Neural progenitor cell (in vitro differentiated cells): ENCODE measurements around the gene XPC. TPM values are rescaled to one million over a fixed set of nuclear protein-coding genes. Genes with fewer than 3 reads are reported as not detected.

ENCODE experiments used
- DNase-seq: peaks from one replicate; pipeline ENCODE4 v3.0.0-alpha.2; 2016; ENCODE audit warnings: low spot score
- H2AFZ ChIP-seq: fragments of 200-600 bp; sonication (generic); replicated peaks from 2 replicates; pipeline ENCODE4 v1.6.1; 2016; ENCODE audit warnings: antibody characterized with exemption
- H3F3A ChIP-seq: fragments of 200-600 bp; sonication (generic); 2 replicates; pipeline ENCODE4 v1.6.1; 2016; ENCODE audit warnings: antibody characterized with exemption, low read depth
- H3K27ac ChIP-seq: fragments of 200-600 bp; sonication (generic); 2 replicates; pipeline ENCODE4 v1.5.1; 2016; ENCODE audit warnings: mild to moderate bottlenecking
- H3K27me3 ChIP-seq: fragments of 200-600 bp; sonication (generic); 2 replicates; pipeline ENCODE4 v1.6.1; 2016; ENCODE audit warnings: mild to moderate bottlenecking, moderate library complexity
- H3K36me3 ChIP-seq: fragments of 200-600 bp; sonication (generic); 2 replicates; pipeline ENCODE4 v1.5.1; 2016
- H3K4me1 ChIP-seq: fragments of 200-600 bp; sonication (generic); 2 replicates; pipeline ENCODE4 v1.6.1; 2016; ENCODE audit warnings: mixed run types
- H3K4me2 ChIP-seq: fragments of 200-600 bp; sonication (generic); 2 replicates; pipeline ENCODE4 v1.6.1; 2016
- H3K4me3 ChIP-seq: fragments of 200-600 bp; sonication (generic); 2 replicates; pipeline ENCODE4 v1.5.1; 2016
- H3K79me2 ChIP-seq: fragments of 200-600 bp; sonication (generic); 2 replicates; pipeline ENCODE4 v1.6.1; 2016; ENCODE audit warnings: low read depth
- H3K9ac ChIP-seq: fragments of 200-600 bp; sonication (generic); 2 replicates; pipeline ENCODE4 v1.6.1; 2016
- H3K9me3 ChIP-seq: fragments of 200-600 bp; sonication (generic); 2 replicates; pipeline ENCODE4 v1.5.1; 2016; ENCODE audit warnings: low read depth
- H4K20me1 ChIP-seq: fragments of 200-600 bp; sonication (generic); 2 replicates; pipeline ENCODE4 v1.6.1; 2016; ENCODE audit warnings: low read depth
- H3K27ac Mint-ChIP-seq: 3 replicates; pipeline ENCODE4 v1.8.0; 2021; ENCODE audit warnings: mixed read lengths
- H3K27me3 Mint-ChIP-seq: 2 replicates; pipeline ENCODE4 v1.8.0; 2022; ENCODE audit warnings: low read depth, mild to moderate bottlenecking, inconsistent platforms, moderate library complexity, mixed read lengths; ENCODE audit not compliant: insufficient read depth
- H3K36me3 Mint-ChIP-seq: 3 replicates; pipeline ENCODE4 v1.8.0; 2021; ENCODE audit warnings: mixed read lengths
- H3K4me1 Mint-ChIP-seq: 3 replicates; pipeline ENCODE4 v1.8.0; 2021; ENCODE audit warnings: mixed read lengths
- H3K4me3 Mint-ChIP-seq: 3 replicates; pipeline ENCODE4 v1.8.0; 2021; ENCODE audit warnings: mild to moderate bottlenecking, moderate library complexity, mixed read lengths
- H3K9me3 Mint-ChIP-seq: 3 replicates; pipeline ENCODE4 v1.8.0; 2020; ENCODE audit warnings: mixed read lengths
- CTCF ChIP-seq: fragments of 200-600 bp; sonication (generic); IDR thresholded peaks from 2 replicates; pipeline ENCODE4 v1.5.1; 2017; ENCODE audit warnings: antibody characterized with exemption, mild to moderate bottlenecking
- EZH2 ChIP-seq: fragments of 200-600 bp; sonication (generic); IDR thresholded peaks from 2 replicates; pipeline ENCODE4 v1.6.1; 2017; ENCODE audit warnings: antibody characterized with exemption, mild to moderate bottlenecking, moderate library complexity
- EZH2phosphoT487 ChIP-seq: fragments of 200-600 bp; sonication (generic); IDR thresholded peaks from 2 replicates; pipeline ENCODE4 v1.6.1; 2017; ENCODE audit warnings: antibody characterized with exemption
- total RNA-seq: library from RNA; depleted of rRNA; stranded (reverse); fragments of >200 nt; gene quantifications from 2 replicates; pipeline ENCODE4 v1.2.3, GENCODE V29; 2015; ENCODE audit warnings: low replicate concordance

Gene XPC
- total RNA-seq, 1 donor from 2014 or later: 44.1 TPM

GRCh38 chr3:14200841-14201240 lies 22.4 kb upstream of the XPC start:
- no peak for TF ChIP-seq EZH2phosphoT487
- no peak for TF ChIP-seq CTCF
- TF ChIP-seq EZH2: no peak
- Mint-ChIP-seq H3K9me3 (no peaks in the 10 kb centered on the region), H3K4me3 (no peak overlapping the region), H3K36me3 (peaks cover 7% of the 10 kb centered on the region), H3K27ac (peak overlapping the region; percentile 87), H3K27me3 (no peaks in the 10 kb centered on the region), H3K4me1 (no peaks in the 10 kb centered on the region)
- H3F3A ChIP-seq: no peaks in the 10 kb centered on the region
- H4K20me1 ChIP-seq: no peaks in the 10 kb centered on the region
- H3K27me3 ChIP-seq: no peaks in the 10 kb centered on the region
- no peak overlapping the region for H3K27ac ChIP-seq
- no peaks in the 10 kb centered on the region for H3K9me3 ChIP-seq
- no peaks in the 10 kb centered on the region for H3K36me3 ChIP-seq
- H3K4me3 ChIP-seq: no peak overlapping the region
- no peak for DNase-seq
- no peak overlapping the region for H2AFZ ChIP-seq
- H3K4me2 ChIP-seq: no peak overlapping the region
- H3K4me1 ChIP-seq: no peaks in the 10 kb centered on the region
- peaks cover 5% of the 10 kb centered on the region for H3K79me2 ChIP-seq
- H3K9ac ChIP-seq: no peak overlapping the region

GRCh38 chr3:14200276-14200675 lies 21.9 kb upstream of the XPC start:
- Histone ChIP-seq H4K20me1 (no peaks in the 10 kb centered on the region), H3K9me3 (no peaks in the 10 kb centered on the region), H3K79me2 (peaks cover 9% of the 10 kb centered on the region), H3K27ac (no peak overlapping the region), H3K4me2 (no peak overlapping the region), H3K27me3 (no peaks in the 10 kb centered on the region), H3K9ac (no peak overlapping the region), H2AFZ (no peak overlapping the region), H3K4me3 (no peak overlapping the region), H3K4me1 (no peaks in the 10 kb centered on the region), H3F3A (no peaks in the 10 kb centered on the region), H3K36me3 (no peaks in the 10 kb centered on the region)
- Mint-ChIP-seq H3K4me1 (no peaks in the 10 kb centered on the region), H3K4me3 (no peak overlapping the region), H3K27me3 (no peaks in the 10 kb centered on the region), H3K9me3 (no peaks in the 10 kb centered on the region), H3K27ac (no peak overlapping the region), H3K36me3 (peaks cover 7% of the 10 kb centered on the region)
- TF ChIP-seq EZH2phosphoT487 (no peak), EZH2 (no peak), CTCF (no peak)
- DNase-seq: no peak

- Mint-ChIP-seq H3K4me3 (no peak overlapping the region), H3K4me1 (no peaks in the 10 kb centered on the region), H3K27me3 (no peaks in the 10 kb centered on the region), H3K36me3 (peaks cover 12% of the 10 kb centered on the region), H3K27ac (no peak overlapping the region), H3K9me3 (no peaks in the 10 kb centered on the region)
- Histone ChIP-seq H3K27ac (no peak overlapping the region), H3K4me1 (no peaks in the 10 kb centered on the region), H3K9ac (no peak overlapping the region), H3K4me2 (no peak overlapping the region), H3K79me2 (peaks cover 16% of the 10 kb centered on the region), H3K27me3 (no peaks in the 10 kb centered on the region), H3K4me3 (no peak overlapping the region), H3F3A (no peaks in the 10 kb centered on the region), H3K36me3 (no peaks in the 10 kb centered on the region), H2AFZ (no peak overlapping the region), H3K9me3 (no peaks in the 10 kb centered on the region), H4K20me1 (no peaks in the 10 kb centered on the region)
- TF ChIP-seq EZH2phosphoT487 (no peak), EZH2 (no peak), CTCF (no peak)
- no peak for DNase-seq
Observed at GRCh38 chr3:14199641-14200040, 21.2 kb upstream of the XPC start.

- H3K27me3 Mint-ChIP-seq: no peaks in the 10 kb centered on the region
- H3K36me3 Mint-ChIP-seq: peaks cover 42% of the 10 kb centered on the region
- H3K9me3 Mint-ChIP-seq: peaks cover 17% of the 10 kb centered on the region
- no peaks in the 10 kb centered on the region for H3K36me3 ChIP-seq
- no peak overlapping the region for H3K4me2 ChIP-seq
- H3K27me3 ChIP-seq: no peaks in the 10 kb centered on the region
- H3K27ac Mint-ChIP-seq: no peak overlapping the region
- no peaks in the 10 kb centered on the region for H3K4me1 Mint-ChIP-seq
- peaks cover 63% of the 10 kb centered on the region for H3K79me2 ChIP-seq
- TF ChIP-seq EZH2phosphoT487 (no peak), EZH2 (no peak), CTCF (no peak)
- H3K4me3 ChIP-seq: no peak overlapping the region
- H3F3A ChIP-seq: no peaks in the 10 kb centered on the region
- no peak overlapping the region for H2AFZ ChIP-seq
- no peak overlapping the region for H3K27ac ChIP-seq
- DNase-seq: no peak
- H3K9me3 ChIP-seq: no peaks in the 10 kb centered on the region
- no peak overlapping the region for H3K4me3 Mint-ChIP-seq
- H3K4me1 ChIP-seq: no peaks in the 10 kb centered on the region
- no peak overlapping the region for H3K9ac ChIP-seq
- no peaks in the 10 kb centered on the region for H4K20me1 ChIP-seq
Observed at GRCh38 chr3:14194865-14195264, 16.5 kb upstream of the XPC start.
